Nephron progenitor cell (in vitro differentiated cells): ENCODE measurements around the gene MYO3A.

Experiments
- DNase-seq: peaks from one replicate; pipeline ENCODE4 v3.0.0; 2021
- H3K27ac Mint-ChIP-seq: 2 replicates; pipeline ENCODE4 v1.8.0; 2021; ENCODE audit warnings: mild to moderate bottlenecking, moderate library complexity, mixed read lengths
- H3K27me3 Mint-ChIP-seq: 2 replicates; pipeline ENCODE4 v1.8.0; 2021; ENCODE audit warnings: mild to moderate bottlenecking, low read depth, mixed read lengths; ENCODE audit not compliant: poor library complexity
- H3K36me3 Mint-ChIP-seq: 2 replicates; pipeline ENCODE4 v1.8.0; 2021; ENCODE audit warnings: low read depth, mixed read lengths
- H3K4me1 Mint-ChIP-seq: 2 replicates; pipeline ENCODE4 v1.8.0; 2021; ENCODE audit warnings: mixed read lengths
- H3K4me3 Mint-ChIP-seq: 2 replicates; pipeline ENCODE4 v1.8.0; 2021; ENCODE audit warnings: mild to moderate bottlenecking, moderate library complexity, mixed read lengths
- H3K9me3 Mint-ChIP-seq: 2 replicates; pipeline ENCODE4 v1.8.0; 2021; ENCODE audit warnings: mild to moderate bottlenecking, moderate library complexity, mixed read lengths
- CTCF ChIP-seq: fragments of 200-600 bp; sonication (generic); IDR thresholded peaks from 2 replicates; pipeline ENCODE4 v1.5.0; 2021; ENCODE audit warnings: antibody characterized with exemption

The MYO3A gene

GRCh38 chr10:26024303-26024702, 90.3 kb downstream of the MYO3A start:
- no peaks in the 10 kb centered on the region for H3K36me3 Mint-ChIP-seq
- TF ChIP-seq CTCF: no peak
- no peaks in the 10 kb centered on the region for H3K9me3 Mint-ChIP-seq
- no peaks in the 10 kb centered on the region for H3K4me1 Mint-ChIP-seq
- DNase-seq: no peak
- peaks cover 3% of the 10 kb centered on the region for H3K27me3 Mint-ChIP-seq
- H3K27ac Mint-ChIP-seq: no peak overlapping the region
- no peak overlapping the region for H3K4me3 Mint-ChIP-seq

- H3K4me3 Mint-ChIP-seq: no peak overlapping the region
- H3K4me1 Mint-ChIP-seq: no peaks in the 10 kb centered on the region
- H3K27me3 Mint-ChIP-seq: peaks cover 3% of the 10 kb centered on the region
- DNase-seq: no peak
- H3K27ac Mint-ChIP-seq: no peak overlapping the region
- no peak for TF ChIP-seq CTCF
- no peaks in the 10 kb centered on the region for H3K36me3 Mint-ChIP-seq
- H3K9me3 Mint-ChIP-seq: no peaks in the 10 kb centered on the region
Measured at GRCh38 chr10:26025523-26025922, 91.5 kb downstream of the MYO3A start.

- H3K4me3 Mint-ChIP-seq: no peak overlapping the region
- H3K36me3 Mint-ChIP-seq: no peaks in the 10 kb centered on the region
- no peaks in the 10 kb centered on the region for H3K4me1 Mint-ChIP-seq
- no peak for DNase-seq
- no peak overlapping the region for H3K27ac Mint-ChIP-seq
- no peak for TF ChIP-seq CTCF
- no peaks in the 10 kb centered on the region for H3K9me3 Mint-ChIP-seq
- peaks cover 3% of the 10 kb centered on the region for H3K27me3 Mint-ChIP-seq
Measured at GRCh38 chr10:26029858-26030257, 95.8 kb downstream of the MYO3A start.

- Mint-ChIP-seq H3K27me3 (peaks cover 3% of the 10 kb centered on the region), H3K4me3 (no peak overlapping the region), H3K36me3 (no peaks in the 10 kb centered on the region), H3K27ac (no peak overlapping the region), H3K9me3 (no peaks in the 10 kb centered on the region), H3K4me1 (no peaks in the 10 kb centered on the region)
- no peak for TF ChIP-seq CTCF
- no peak for DNase-seq
Measured at GRCh38 chr10:26031300-26031699, 97.3 kb downstream of the MYO3A start.

GRCh38 chr10:26043469-26043868, 109.4 kb downstream of the MYO3A start:
- Mint-ChIP-seq H3K27ac (no peak overlapping the region), H3K9me3 (peaks cover 4% of the 10 kb centered on the region), H3K4me1 (peaks cover 7% of the 10 kb centered on the region)

More at GRCh38 chr10:26043469-26043868, 109.4 kb downstream of the MYO3A start:
- Mint-ChIP-seq H3K4me3 (no peak overlapping the region), H3K36me3 (no peaks in the 10 kb centered on the region), H3K27me3 (no peaks in the 10 kb centered on the region)
- DNase-seq: no peak
- no peak for TF ChIP-seq CTCF
